Heart left ventricle (tissue), 16 donors: ENCODE data around the gene RNF150. TPM values are rescaled to one million over a fixed set of nuclear protein-coding genes. Genes with fewer than 3 reads are reported as not detected.

Experiments
- ATAC-seq, 4 donors: fragments of 200-7000 bp; cut with Tn5 transposase; one replicate each; pipeline ENCODE4 v1.9.1; 2020 to 2022; ENCODE audit warnings: moderate library complexity in 4 of 4, mild to moderate bottlenecking in 3 of 4, moderate number of reproducible peaks in 1 of 4
- DNase-seq, 5 donors: peaks; one replicate each; pipeline ENCODE4 v3.0.0-alpha.2; 2020
- H3K27ac ChIP-seq, 12 donors: fragments of 200-600 bp; sonication (generic) in 4 of 12; one replicate each; pipeline versions ENCODE4 v1.5.0 to v1.8.0; 2016 to 2022; ENCODE audit warnings: mild to moderate bottlenecking in 2 of 12
- H3K27me3 ChIP-seq, 9 donors: fragments of 200-600 bp; sonication (generic) in 2 of 9; one replicate each; pipeline versions ENCODE4 v1.5.1 to v1.8.0; 2016 to 2022; ENCODE audit warnings: mild to moderate bottlenecking in 3 of 9
- H3K36me3 ChIP-seq, 9 donors: fragments of 200-600 bp; sonication (generic) in 2 of 9; one replicate each; pipeline versions ENCODE4 v1.5.0 to v1.8.0; 2018 to 2022; ENCODE audit warnings: mild to moderate bottlenecking in 2 of 9
- H3K4me1 ChIP-seq, 12 donors: fragments of 200-600 bp; sonication (generic) in 4 of 12; one replicate each; pipeline versions ENCODE4 v1.5.0 to v1.8.0; 2016 to 2022; ENCODE audit warnings: mild to moderate bottlenecking in 3 of 12
- H3K4me3 ChIP-seq, 12 donors: fragments of 200-600 bp; sonication (generic) in 4 of 12; one replicate each; pipeline versions ENCODE4 v1.5.0 to v1.8.0; 2017 to 2022; ENCODE audit warnings: mild to moderate bottlenecking in 9 of 12, moderate library complexity in 4 of 12
- H3K9me3 ChIP-seq, 12 donors: fragments of 200-600 bp; sonication (generic) in 4 of 12; one replicate each; pipeline versions ENCODE4 v1.5.0 to v1.8.0; 2016 to 2022; ENCODE audit warnings: mild to moderate bottlenecking in 1 of 12
- POLR2A ChIP-seq, 2 donors: fragments of 450-650 bp; IDR thresholded peaks; one replicate each; pipeline ENCODE4 v1.6.1; 2017; ENCODE audit warnings: antibody characterized with exemption in 2 of 2, mild to moderate bottlenecking in 2 of 2, moderate library complexity in 2 of 2
- WGBS, 4 donors: extraction: QIAGEN DNeasy Blood & Tissue Kit in 2 of 4; methylation state at CpG; one replicate each; pipeline versions ENCODE4 v1.1.5 to v1.1.7; 2013 to 2018; 5-methylcytosine and 5-hydroxymethylcytosine counted together
- intact Hi-C, 10 donors: fragments of 100-400 bp; cut with DNase I; formaldehyde crosslinking; loops; one replicate each; pipeline versions ENCODE4 v1.11.1 to v1.14.2; 2022
- polyA plus RNA-seq, 2 donors: library from polyadenylated mRNA; stranded (reverse); fragments of 200-250 nt; gene quantifications; one replicate each; pipeline ENCODE4 v1.2.3, GENCODE V29; 2013
- total RNA-seq, 9 donors: library from RNA; depleted of rRNA in 2 of 9; stranded (reverse); fragments of >200 nt in 2 of 9; fragmentation: NEBNext Ultra II Directional in 3 of 9; extraction: Animal tissue kit (Norgen Biotek cat#: 25700) in 3 of 9; gene quantifications; one replicate each; pipeline versions ENCODE4 v1.1.0 to v1.2.4, GENCODE V29; 2016 to 2023
- TF ChIP-seq, protein P1 (sequence below), 12 donors: fragments of 200-600 bp; sonication (generic) in 4 of 12; IDR thresholded peaks; one replicate each; pipeline versions ENCODE4 v1.5.0 to v1.8.0; 2018 to 2022; ENCODE audit warnings: antibody characterized with exemption in 12 of 12, mild to moderate bottlenecking in 5 of 12
- donor health status: ischemic (EF 13 %, LVEDD 7.1; RV severe dilation, severe dysfunction).
- donor health status: healthy with polysubstance abuse.
- donor health status: DM: no; HTN: yes; CAD: no.
- donor health status: DM: no; HTN: no; CAD: no.
- donor health status: ischemic (EF 25% LVEDD 6.9; RV normal size, moderate dysfunction).
- donor health status: ischemic (EF 25% LVEDD 5.7; RV mildly dilated, moderate dysfunction).
- donor health status: healthy.
- donor health status: DM: yes; HTN: yes; CAD: no.
- donor health status: ischemic (EF 35%, LVEDD 5.7; RV mildly dilated, moderate dysfunction).
- donor health status: nonischemic (EF 11% LVEDD 7.7; RV severe dilation, severe dysfunction).
- donor health status: DM: yes; HTN: yes; CAD: no.
- donor health status: PGD.
- donor health status: ischemic (EF 29% LVEDD 5.4; RV normal size, mild dysfunction).
- donor health status: nonischemic (EF 23%, LVEDD 6.1; RV moderate dilation, normal function).

The RNF150 gene
- total and polyA plus RNA-seq, 11 donors: 11.9 to 146 (median 72.5) TPM

DNA sequence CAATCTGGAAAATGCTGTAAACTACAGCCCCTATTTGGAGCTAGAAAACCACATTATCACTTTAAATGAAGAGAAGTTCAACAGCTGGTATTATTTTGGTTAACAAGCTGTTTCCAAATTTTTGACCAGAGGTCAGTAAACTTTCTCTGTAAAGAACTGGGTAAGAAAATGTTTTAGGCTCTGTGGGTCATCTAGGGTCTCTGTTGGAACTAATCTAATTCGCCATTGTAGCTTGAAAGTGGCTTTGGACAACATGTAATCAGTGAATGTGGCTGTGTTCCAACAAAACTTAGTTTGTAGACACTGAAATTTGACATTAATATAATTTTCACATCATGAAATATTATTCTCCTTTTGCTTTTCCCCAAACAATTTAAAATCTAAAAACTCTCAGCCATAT is 25.8 kb upstream of the RNF150 start:
- no peak for DNase-seq
- Histone ChIP-seq H3K27me3 (no peaks in the 10 kb centered on the region), H3K4me1 (peaks cover 0 to 17% (median 2%) of the 10 kb centered on the region in 12 donors), H3K4me3 (no peak overlapping the region), H3K9me3 (peaks cover 0 to 4% (median 0%) of the 10 kb centered on the region in 12 donors), H3K36me3 (no peaks in the 10 kb centered on the region), H3K27ac (no peak overlapping the region)
- TF ChIP-seq, protein P1, sequence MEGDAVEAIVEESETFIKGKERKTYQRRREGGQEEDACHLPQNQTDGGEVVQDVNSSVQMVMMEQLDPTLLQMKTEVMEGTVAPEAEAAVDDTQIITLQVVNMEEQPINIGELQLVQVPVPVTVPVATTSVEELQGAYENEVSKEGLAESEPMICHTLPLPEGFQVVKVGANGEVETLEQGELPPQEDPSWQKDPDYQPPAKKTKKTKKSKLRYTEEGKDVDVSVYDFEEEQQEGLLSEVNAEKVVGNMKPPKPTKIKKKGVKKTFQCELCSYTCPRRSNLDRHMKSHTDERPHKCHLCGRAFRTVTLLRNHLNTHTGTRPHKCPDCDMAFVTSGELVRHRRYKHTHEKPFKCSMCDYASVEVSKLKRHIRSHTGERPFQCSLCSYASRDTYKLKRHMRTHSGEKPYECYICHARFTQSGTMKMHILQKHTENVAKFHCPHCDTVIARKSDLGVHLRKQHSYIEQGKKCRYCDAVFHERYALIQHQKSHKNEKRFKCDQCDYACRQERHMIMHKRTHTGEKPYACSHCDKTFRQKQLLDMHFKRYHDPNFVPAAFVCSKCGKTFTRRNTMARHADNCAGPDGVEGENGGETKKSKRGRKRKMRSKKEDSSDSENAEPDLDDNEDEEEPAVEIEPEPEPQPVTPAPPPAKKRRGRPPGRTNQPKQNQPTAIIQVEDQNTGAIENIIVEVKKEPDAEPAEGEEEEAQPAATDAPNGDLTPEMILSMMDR (IDR thresholded peaks at IDR 0.05): no peak
- TF ChIP-seq POLR2A (IDR thresholded peaks at IDR 0.05): no peak
- 41 to 64% (median 58%) methylated on average over 1 of the region's 1 CpG for WGBS, 4 donors
- ATAC-seq: no peak
- intact Hi-C loops: loop anchor here in 4 of 10 donors (5.0 to 10.0 kb wide), 5 partner anchors 63 to 1686 kb away; partner anchors contain the start of genes INPP4B (in 2 of the 4) and ZNF330 (in 1 of the 4)

DNA sequence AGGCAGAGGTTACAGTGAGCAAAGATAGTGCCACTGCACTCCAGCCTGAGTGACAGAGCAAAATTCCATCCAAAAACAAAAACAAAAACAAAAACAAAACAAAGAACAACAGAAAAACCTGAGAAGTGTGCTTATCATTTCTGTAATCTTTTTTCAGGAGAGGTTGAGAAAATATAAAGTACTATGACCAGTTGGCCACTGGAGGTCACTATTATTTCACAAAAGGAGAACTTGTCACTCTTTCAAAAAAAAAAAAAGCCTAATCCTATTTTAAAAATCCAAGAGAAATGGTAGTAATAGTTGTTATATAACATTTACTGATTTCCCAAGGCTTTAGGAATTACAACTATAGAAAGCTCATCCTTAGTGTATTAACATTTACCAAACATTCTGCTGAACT is 24.9 kb upstream of the RNF150 start:
- intact Hi-C loops: loop anchor here in 4 of 10 donors (5.0 to 10.0 kb wide), 5 partner anchors 64 to 1687 kb away; partner anchors contain the start of genes INPP4B (in 2 of the 4) and ZNF330 (in 1 of the 4)
- TF ChIP-seq, protein P1 (IDR thresholded peaks at IDR 0.05): peak; percentile 36 to 66 (median 56)
- no peak for TF ChIP-seq POLR2A (IDR thresholded peaks at IDR 0.05)
- peaks cover 0 to 17% (median 2%) of the 10 kb centered on the region in 12 donors for H3K4me1 ChIP-seq
- no peak overlapping the region for H3K27ac ChIP-seq
- no peaks in the 10 kb centered on the region for H3K36me3 ChIP-seq
- no peak for DNase-seq
- H3K4me3 ChIP-seq: no peak overlapping the region
- ATAC-seq: no peak
- H3K27me3 ChIP-seq: no peaks in the 10 kb centered on the region
- H3K9me3 ChIP-seq: peaks cover 0 to 4% (median 0%) of the 10 kb centered on the region in 12 donors

DNA sequence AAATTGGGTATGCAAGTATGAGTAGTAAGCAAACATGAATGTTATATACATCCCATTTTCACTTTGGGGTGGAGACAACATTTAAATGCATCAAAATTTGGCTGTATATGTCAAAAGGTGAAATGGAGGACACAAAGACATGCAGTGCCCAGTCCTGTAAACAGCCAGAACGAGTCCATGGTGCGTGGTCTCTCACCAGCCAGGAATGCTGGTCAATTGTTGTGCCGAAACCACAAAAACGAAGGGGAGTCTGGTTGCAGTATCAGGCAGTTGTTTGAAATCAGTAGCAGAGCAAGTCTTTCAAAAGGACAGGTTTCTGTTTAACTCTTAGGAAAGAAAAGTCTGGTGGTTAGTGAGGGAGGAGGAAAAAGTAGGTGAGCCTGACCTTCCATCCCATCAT is 22.3 kb upstream of the RNF150 start:
- TF ChIP-seq POLR2A (IDR thresholded peaks at IDR 0.05): no peak
- TF ChIP-seq, protein P1 (IDR thresholded peaks at IDR 0.05): no peak
- Histone ChIP-seq H3K9me3 (no peaks in the 10 kb centered on the region), H3K36me3 (no peaks in the 10 kb centered on the region), H3K4me1 (peaks cover 0 to 17% (median 2%) of the 10 kb centered on the region in 12 donors), H3K27me3 (no peaks in the 10 kb centered on the region), H3K27ac (no peak overlapping the region), H3K4me3 (no peak overlapping the region)
- ATAC-seq (no peak), DNase-seq (no peak)
- 85 to 91% (median 88%) methylated on average over 4 of the region's 4 CpGs for WGBS, 4 donors
- intact Hi-C loops: loop anchor here in 4 of 10 donors (5.0 to 10.0 kb wide), 5 partner anchors 67 to 1689 kb away; partner anchors contain the start of genes INPP4B (in 2 of the 4) and ZNF330 (in 1 of the 4)

DNA sequence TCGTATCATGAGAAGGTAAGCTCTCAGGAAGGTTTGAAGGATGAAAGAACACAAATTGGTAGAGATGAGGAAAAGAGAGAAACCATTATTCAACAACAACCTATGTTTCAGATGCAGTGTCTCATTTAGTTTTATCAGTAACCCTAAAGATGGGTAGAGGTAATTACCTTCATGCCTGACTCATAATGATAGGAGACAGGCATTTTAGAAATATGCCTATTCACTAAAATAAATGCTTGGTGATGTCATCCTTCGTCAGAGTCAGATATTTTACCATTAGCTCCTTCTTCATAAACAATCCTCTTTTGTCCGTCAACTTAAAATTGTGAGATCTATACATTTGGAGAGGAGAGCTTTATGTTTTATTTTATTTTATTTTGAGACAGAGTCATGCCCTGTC is 21.5 kb upstream of the RNF150 start:
- no peaks in the 10 kb centered on the region for H3K27me3 ChIP-seq
- WGBS, 4 donors: 84 to 87% (median 85%) methylated on average over 3 of the region's 3 CpGs
- TF ChIP-seq, protein P1 (IDR thresholded peaks at IDR 0.05): no peak
- no peak for TF ChIP-seq POLR2A (IDR thresholded peaks at IDR 0.05)
- H3K36me3 ChIP-seq: no peaks in the 10 kb centered on the region
- peak overlapping the region in 8 of 12 donors; percentile 17 to 84 (median 51) for H3K27ac ChIP-seq
- no peak for DNase-seq
- no peak for ATAC-seq
- peaks cover 0 to 17% (median 2%) of the 10 kb centered on the region in 12 donors for H3K4me1 ChIP-seq
- no peak overlapping the region for H3K4me3 ChIP-seq
- no peaks in the 10 kb centered on the region for H3K9me3 ChIP-seq
- intact Hi-C loops: loop anchor here in 4 of 10 donors (5.0 to 10.0 kb wide), 5 partner anchors 68 to 1690 kb away; partner anchors contain the start of genes INPP4B (in 2 of the 4) and ZNF330 (in 1 of the 4)
